ACC112 (cell line): ENCODE measurements around the gene MGA.

Experiments used
- H2AFZ ChIP-seq: fragments of 200-600 bp; sonication (generic); one replicate; pipeline ENCODE4 v1.6.0; 2017; ENCODE audit warnings: antibody characterized with exemption, low read length; ENCODE audit not compliant: unreplicated experiment
- H3K27ac ChIP-seq: fragments of 200-600 bp; sonication (generic); 2 replicates; pipeline ENCODE4 v1.5.1; 2014; ENCODE audit warnings: low read depth, mild to moderate bottlenecking, antibody characterized with exemption, low read length, moderate library complexity
- H3K27me3 ChIP-seq: fragments of 200-600 bp; sonication (generic); 2 replicates; pipeline ENCODE4 v1.6.1; 2014; ENCODE audit warnings: mild to moderate bottlenecking, antibody characterized with exemption, low read length, moderate library complexity, mixed read lengths; ENCODE audit not compliant: insufficient read depth
- H3K36me3 ChIP-seq: fragments of 200-600 bp; sonication (generic); 2 replicates; pipeline ENCODE4 v1.6.1; 2016; ENCODE audit warnings: mild to moderate bottlenecking, antibody characterized with exemption, low read length, moderate library complexity, mixed read lengths; ENCODE audit not compliant: insufficient read depth
- H3K4me1 ChIP-seq: fragments of 200-600 bp; sonication (generic); one replicate; pipeline ENCODE4 v1.6.1; 2016; ENCODE audit warnings: low read length, mixed read lengths; ENCODE audit not compliant: insufficient read depth, unreplicated experiment, control insufficient read depth
- H3K4me3 ChIP-seq: fragments of 200-600 bp; sonication (generic); 2 replicates; pipeline ENCODE4 v1.5.1; 2014; ENCODE audit warnings: mild to moderate bottlenecking, low read depth, low read length
- H3K79me2 ChIP-seq: fragments of 200-600 bp; sonication (generic); one replicate; pipeline ENCODE4 v1.6.0; 2016; ENCODE audit warnings: low read length; ENCODE audit not compliant: control insufficient read depth, unreplicated experiment, insufficient read depth

The MGA gene

DNA sequence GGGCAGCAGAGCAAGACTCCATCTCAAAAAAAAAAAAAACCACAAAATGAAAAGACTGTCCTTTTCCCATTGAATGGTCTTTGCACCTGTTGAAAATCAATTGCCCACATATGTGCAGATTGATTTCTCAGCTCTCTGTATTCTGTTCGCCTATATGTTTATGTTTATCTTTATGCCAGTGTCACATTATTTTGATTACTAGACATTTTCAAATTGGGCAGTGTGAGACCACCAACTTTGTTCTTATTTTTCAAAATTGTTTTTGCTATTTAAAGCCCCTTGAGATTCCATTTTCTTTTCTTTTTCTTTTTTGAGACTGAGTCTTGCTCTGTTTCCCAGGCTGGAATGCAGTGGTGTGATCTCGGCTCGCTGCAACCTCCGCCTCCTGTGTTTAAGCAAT is 18.5 kb downstream of the MGA start:
- no peak overlapping the region for H3K4me3 ChIP-seq

DNA sequence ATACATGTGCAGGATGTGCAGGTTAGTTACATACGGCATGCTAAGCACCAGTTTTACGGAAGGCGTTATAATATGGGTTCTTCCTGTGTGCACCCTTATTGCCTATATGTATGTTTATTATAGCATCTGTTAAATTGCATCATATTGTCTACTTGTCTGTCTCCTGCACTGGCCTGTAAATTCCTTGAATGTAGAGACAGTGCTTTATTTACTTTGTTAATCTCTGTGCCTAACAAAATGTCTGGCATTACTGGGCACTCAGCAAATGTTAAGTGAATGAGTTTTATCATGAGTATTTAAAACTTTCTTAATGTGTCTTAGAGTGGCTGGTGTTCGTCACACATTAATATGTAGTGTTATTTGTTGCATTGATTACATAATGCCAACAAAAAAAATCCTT is 23.8 kb downstream of the MGA start:
- H3K4me1 ChIP-seq: no peaks in the 10 kb centered on the region
- no peak overlapping the region for H3K4me3 ChIP-seq
- H3K79me2 ChIP-seq: peaks cover 93% of the 10 kb centered on the region
- no peaks in the 10 kb centered on the region for H3K27me3 ChIP-seq
- peaks cover under 1% of the 10 kb centered on the region; the same call in 1 of the 2 replicates for H3K36me3 ChIP-seq
- no peak overlapping the region for H2AFZ ChIP-seq
- no peak overlapping the region for H3K27ac ChIP-seq

More for the DNA sequence above, 18.5 kb downstream of the MGA start:
- H3K79me2 ChIP-seq: peaks cover 94% of the 10 kb centered on the region
- H2AFZ ChIP-seq: no peak overlapping the region
- peaks cover 4% of the 10 kb centered on the region for H3K36me3 ChIP-seq
- H3K27ac ChIP-seq: no peak overlapping the region
- no peaks in the 10 kb centered on the region for H3K4me1 ChIP-seq
- no peaks in the 10 kb centered on the region for H3K27me3 ChIP-seq

DNA sequence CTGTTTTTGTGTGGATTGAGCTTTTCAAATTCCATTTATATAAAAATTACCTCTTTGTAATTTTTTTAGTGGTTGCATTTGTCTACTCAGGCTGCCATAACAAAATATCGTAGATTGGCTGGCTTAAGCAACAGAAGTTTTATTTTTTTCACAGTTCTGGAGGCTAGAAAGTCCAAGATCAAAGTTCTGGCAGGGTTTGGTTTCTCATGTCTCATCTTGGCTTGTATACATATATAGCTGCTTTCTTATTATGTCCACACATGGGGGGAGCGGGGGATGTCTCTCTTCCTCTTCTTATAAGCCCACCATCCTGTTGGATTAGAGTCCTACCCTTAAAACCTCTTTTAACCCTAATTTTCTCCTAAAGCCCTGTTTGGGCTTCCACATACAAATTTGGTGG is 28.5 kb downstream of the MGA start:
- no peaks in the 10 kb centered on the region for H3K27me3 ChIP-seq
- H3K27ac ChIP-seq: no peak overlapping the region
- H3K4me1 ChIP-seq: peaks cover 13% of the 10 kb centered on the region
- H3K4me3 ChIP-seq: no peak overlapping the region
- no peaks in the 10 kb centered on the region for H3K36me3 ChIP-seq
- H2AFZ ChIP-seq: no peak overlapping the region
- H3K79me2 ChIP-seq: peaks cover 93% of the 10 kb centered on the region

DNA sequence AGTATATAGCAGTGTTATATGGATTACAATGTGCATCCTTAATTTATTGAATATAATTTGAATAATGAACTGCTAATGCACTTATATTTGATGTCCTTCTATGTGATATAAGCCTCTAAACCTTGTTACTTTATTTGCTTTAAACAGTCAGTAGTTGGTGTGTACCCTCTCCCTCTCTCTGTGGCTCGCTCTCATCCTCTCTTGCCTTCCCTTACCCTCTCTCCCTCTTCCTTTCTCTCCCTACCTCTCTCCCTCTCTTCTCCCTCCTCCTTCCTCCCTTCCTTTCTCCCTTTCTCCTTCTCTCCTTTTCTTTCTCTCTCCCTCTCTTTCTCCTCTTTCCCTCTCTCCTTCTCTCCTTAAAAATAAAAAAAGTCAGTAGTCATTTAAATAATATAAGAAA is 28.9 kb downstream of the MGA start:
- H3K4me1 ChIP-seq: peaks cover 13% of the 10 kb centered on the region
- no peak overlapping the region for H3K27ac ChIP-seq
- no peaks in the 10 kb centered on the region for H3K36me3 ChIP-seq
- no peaks in the 10 kb centered on the region for H3K27me3 ChIP-seq
- peaks cover 93% of the 10 kb centered on the region for H3K79me2 ChIP-seq
- H2AFZ ChIP-seq: no peak overlapping the region
- no peak overlapping the region for H3K4me3 ChIP-seq

DNA sequence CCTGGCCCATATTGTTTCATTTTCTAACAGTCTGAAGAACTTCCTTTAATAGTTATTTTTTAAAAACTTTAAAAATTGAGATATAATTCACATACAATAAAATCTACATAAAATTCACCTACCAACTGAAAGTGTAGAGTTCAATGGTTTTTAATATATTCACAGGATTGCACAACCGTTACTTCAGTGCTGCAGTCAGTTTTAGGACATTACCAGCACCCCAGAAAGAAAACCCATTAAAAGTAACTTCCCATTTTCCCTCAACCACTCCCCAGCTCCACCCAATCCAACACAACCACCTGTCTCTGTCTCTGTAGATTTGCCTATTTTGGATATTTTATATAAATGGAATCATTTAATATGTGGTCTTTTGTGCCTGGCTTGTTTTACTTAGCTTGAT is 29.6 kb downstream of the MGA start:
- H3K79me2 ChIP-seq: peaks cover 91% of the 10 kb centered on the region

DNA sequence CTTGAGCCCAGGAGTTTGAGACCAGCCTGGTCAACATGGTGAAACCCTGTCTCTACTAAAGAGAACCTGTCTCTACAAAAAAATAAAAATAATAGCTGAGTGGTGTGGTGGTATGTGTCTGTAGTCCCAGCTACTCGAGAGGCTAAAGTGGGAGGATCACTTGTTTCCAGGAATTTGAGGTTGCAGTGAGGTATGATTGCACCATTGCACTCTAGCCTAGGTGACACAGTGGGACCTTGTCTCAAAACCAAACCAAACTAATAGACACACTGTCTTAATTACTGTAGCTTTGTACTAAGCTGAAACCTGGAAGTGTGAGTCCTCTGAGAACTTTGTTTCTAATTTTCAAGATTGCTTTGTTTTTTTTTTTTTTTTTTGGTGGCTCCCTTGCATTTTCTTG is 30.4 kb downstream of the MGA start:
- no peaks in the 10 kb centered on the region for H3K27me3 ChIP-seq
- H3K4me1 ChIP-seq: peaks cover 13% of the 10 kb centered on the region
- H3K79me2 ChIP-seq: peaks cover 91% of the 10 kb centered on the region
- no peak overlapping the region for H2AFZ ChIP-seq
- H3K4me3 ChIP-seq: no peak overlapping the region
- H3K36me3 ChIP-seq: no peaks in the 10 kb centered on the region
- H3K27ac ChIP-seq: no peak overlapping the region

More for the DNA sequence above, 29.6 kb downstream of the MGA start:
- H3K4me1 ChIP-seq: peaks cover 13% of the 10 kb centered on the region
- no peaks in the 10 kb centered on the region for H3K27me3 ChIP-seq
- H3K27ac ChIP-seq: no peak overlapping the region
- no peak overlapping the region for H2AFZ ChIP-seq
- no peak overlapping the region for H3K4me3 ChIP-seq
- H3K36me3 ChIP-seq: no peaks in the 10 kb centered on the region

DNA sequence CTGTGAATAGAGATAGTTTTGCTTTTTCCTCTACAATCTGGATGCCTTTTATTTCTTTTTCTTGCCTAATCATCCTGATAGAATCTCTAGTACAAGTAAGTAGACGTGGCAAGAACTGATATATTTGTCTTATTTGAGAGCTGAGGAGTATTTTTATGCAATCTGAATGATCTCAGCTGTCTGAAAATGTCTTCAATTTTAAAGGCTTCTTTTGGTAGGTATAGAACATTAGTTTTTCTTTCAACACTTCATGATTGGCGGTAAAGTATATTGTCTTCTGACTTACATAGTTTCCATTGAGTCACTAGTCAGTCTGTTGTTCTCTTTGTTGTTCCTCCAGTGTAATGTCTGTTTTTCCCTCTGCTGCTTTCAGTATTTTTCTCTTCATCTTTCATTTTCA is 31.3 kb downstream of the MGA start:
- no peak overlapping the region for H3K4me3 ChIP-seq
- H2AFZ ChIP-seq: no peak overlapping the region
- H3K27ac ChIP-seq: peak overlapping the region; percentile 14; the same call in 1 of the 2 replicates
- H3K4me1 ChIP-seq: peaks cover 13% of the 10 kb centered on the region
- H3K79me2 ChIP-seq: peaks cover 93% of the 10 kb centered on the region
- no peaks in the 10 kb centered on the region for H3K27me3 ChIP-seq
- no peaks in the 10 kb centered on the region for H3K36me3 ChIP-seq

DNA sequence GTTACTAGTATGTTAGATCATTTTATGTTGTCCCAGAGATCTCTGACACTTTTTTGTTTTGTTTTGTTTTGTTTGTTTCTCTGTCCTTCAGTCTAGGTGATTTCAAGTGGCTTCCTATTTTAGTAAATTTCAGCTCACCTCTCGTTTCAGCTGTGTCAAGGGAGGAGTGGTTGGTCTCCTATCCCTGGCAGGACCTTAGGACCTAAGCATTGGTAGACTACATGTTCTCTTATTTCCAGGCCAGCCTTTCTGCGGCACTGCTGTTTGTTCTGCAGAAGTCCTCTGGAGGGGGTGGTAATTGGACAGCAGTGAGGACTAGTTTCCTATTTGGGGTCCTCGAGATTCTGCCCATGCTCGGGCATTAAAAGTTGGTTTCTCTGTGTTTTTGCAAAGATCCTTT is 31.8 kb downstream of the MGA start:
- Histone ChIP-seq H3K4me3 (no peak overlapping the region), H3K4me1 (peaks cover 13% of the 10 kb centered on the region), H2AFZ (no peak overlapping the region), H3K27ac (0 out of 2 replicates have a peak overlapping the region, but pooled peaks have one; percentile 14), H3K79me2 (peaks cover 93% of the 10 kb centered on the region), H3K27me3 (no peaks in the 10 kb centered on the region), H3K36me3 (no peaks in the 10 kb centered on the region)

DNA sequence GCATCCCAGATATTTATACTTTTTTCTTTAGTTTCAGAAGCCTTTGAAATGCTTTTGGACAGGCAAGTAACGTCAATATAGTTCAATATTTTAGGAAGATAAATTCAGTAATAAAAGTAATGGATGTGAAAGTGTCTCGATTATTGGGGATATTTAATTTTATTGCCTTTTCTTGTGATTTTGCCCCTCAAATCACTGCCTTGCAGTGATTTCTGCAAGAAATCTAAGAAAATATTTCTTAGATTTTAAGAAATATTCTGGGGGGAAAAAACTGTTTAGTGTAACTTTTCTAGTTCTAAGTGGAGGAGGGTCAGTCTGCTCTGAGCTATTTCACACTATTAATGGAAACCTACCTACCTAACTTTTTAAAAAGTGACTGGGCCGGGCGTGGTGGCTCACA is 33.6 kb downstream of the MGA start:
- H3K4me1 ChIP-seq: peaks cover 13% of the 10 kb centered on the region
- H2AFZ ChIP-seq: no peak overlapping the region
- H3K27me3 ChIP-seq: no peaks in the 10 kb centered on the region
- H3K27ac ChIP-seq: no peak overlapping the region
- no peaks in the 10 kb centered on the region for H3K36me3 ChIP-seq
- peaks cover 90% of the 10 kb centered on the region for H3K79me2 ChIP-seq
- H3K4me3 ChIP-seq: no peak overlapping the region

DNA sequence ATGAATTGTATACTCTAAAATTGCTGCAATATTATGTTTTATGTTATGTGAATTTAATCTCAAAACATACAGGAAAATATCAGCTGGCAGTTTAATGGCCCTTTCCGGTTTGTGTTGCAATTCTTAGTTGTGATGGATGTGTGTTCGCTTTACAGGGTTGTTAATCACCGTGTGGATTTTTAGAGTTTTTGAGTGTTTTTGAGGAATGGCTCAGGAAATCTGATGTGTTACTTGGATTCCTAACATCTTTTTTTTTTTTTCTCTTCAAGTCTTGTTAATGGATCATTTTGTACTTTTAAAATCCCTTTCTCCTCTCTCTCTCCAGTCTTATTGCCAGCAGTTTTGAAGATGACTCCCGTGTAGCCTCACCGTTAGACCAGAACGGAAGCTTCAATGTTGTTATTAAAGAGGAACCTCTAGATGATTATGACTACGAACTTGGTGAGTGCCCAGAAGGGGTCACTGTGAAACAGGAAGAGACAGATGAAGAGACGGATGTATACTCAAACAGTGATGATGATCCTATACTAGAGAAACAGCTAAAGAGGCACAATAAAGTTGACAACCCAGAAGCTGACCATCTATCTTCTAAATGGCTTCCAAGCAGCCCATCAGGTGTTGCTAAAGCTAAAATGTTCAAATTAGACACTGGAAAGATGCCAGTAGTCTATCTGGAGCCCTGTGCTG is 35.7 kb downstream of the MGA start:
- Histone ChIP-seq H3K27ac (no peak overlapping the region), H3K36me3 (peaks cover 4% of the 10 kb centered on the region; the same call in 1 of the 2 replicates), H3K79me2 (peaks cover 81% of the 10 kb centered on the region), H3K4me1 (peaks cover 5% of the 10 kb centered on the region), H3K4me3 (no peak overlapping the region), H3K27me3 (no peaks in the 10 kb centered on the region), H2AFZ (no peak overlapping the region)

DNA sequence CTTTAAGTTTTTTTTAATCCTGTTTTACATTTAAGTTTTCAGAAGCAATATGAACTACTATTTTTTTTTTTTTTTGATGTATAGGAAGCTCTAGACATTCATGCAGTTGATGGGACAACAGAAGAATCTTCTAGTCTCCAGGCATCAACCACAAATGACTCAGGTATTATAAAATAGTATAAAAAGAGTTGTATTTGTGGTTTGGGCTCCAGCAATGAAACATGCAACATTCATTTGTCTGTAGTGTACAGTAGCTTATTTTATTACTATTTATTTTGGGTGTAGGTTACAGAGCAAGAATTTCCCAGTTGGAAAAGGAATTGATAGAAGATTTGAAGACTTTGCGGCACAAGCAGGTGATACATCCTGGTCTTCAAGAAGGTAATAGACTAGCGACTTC is 38.6 kb downstream of the MGA start:
- Histone ChIP-seq H3K36me3 (peaks cover 4% of the 10 kb centered on the region), H2AFZ (no peak overlapping the region), H3K4me3 (no peak overlapping the region), H3K27me3 (no peaks in the 10 kb centered on the region), H3K27ac (no peak overlapping the region), H3K4me1 (no peaks in the 10 kb centered on the region), H3K79me2 (peaks cover 59% of the 10 kb centered on the region)
